Measurements from ENCODE around the gene ZNF785. TPM values are rescaled to one million over a fixed set of nuclear protein-coding genes. Genes with fewer than 3 reads are reported as not detected.
A peak's percentile ranks its signal among the peaks of the same experiment; 100 is the strongest.

ZNF785 gene
- total and polyA plus RNA-seq, 2 of the 13 experiments (the other 11 are each of a cell fraction or from before 2014, with no cell fraction given) = 0.01 TPM; not detected in 1

GRCh38 chr16:30533748-30534367 is 51.6 kb downstream of the ZNF785 start (continued):
- peak; percentile 17; the same call in 1 of the 2 replicates for TF ChIP-seq MED13 (CRISPR knock-in tag; IDR thresholded peaks at IDR 0.05)
- TF ChIP-seq KLF9 (CRISPR knock-in tag; IDR thresholded peaks at IDR 0.05; ENCODE audit: low read depth) = no peak
- TF ChIP-seq ZBTB39 (CRISPR knock-in tag; IDR thresholded peaks at IDR 0.05) = 0 out of 2 replicates have a peak, but pooled peaks have one; percentile 53
- TF ChIP-seq YY1 (IDR thresholded peaks at IDR 0.05; ENCODE audit: insufficient read depth, insufficient replicate concordance, low read depth, low read length) = peak; percentile 61
- TF ChIP-seq ZBTB14 (CRISPR knock-in tag; IDR thresholded peaks at IDR 0.05) = no peak
- TF ChIP-seq RNF219 (CRISPR knock-in tag; IDR thresholded peaks at IDR 0.05) = 0 out of 2 replicates have a peak, but pooled peaks have one; percentile 28
- no peak for TF ChIP-seq ZGPAT (CRISPR knock-in tag; IDR thresholded peaks at IDR 0.05)
- no peak; the same call in 1 of the 2 replicates for TF ChIP-seq ZBTB2 (CRISPR knock-in tag; IDR thresholded peaks at IDR 0.05; ENCODE audit: low read depth)
- TF ChIP-seq SSRP1 (CRISPR knock-in tag; IDR thresholded peaks at IDR 0.05) = peak; percentile 45; the same call in 1 of the 2 replicates
- TF ChIP-seq TOPORS (CRISPR knock-in tag; IDR thresholded peaks at IDR 0.05) = no peak
- TF ChIP-seq HCFC1 (IDR thresholded peaks at IDR 0.05; ENCODE audit: low read depth, low read length) = no peak
- TF ChIP-seq ZNF629 (CRISPR knock-in tag; conservative IDR thresholded peaks at IDR 0.05) = 0 out of 2 replicates have a peak, but pooled peaks have one; percentile 15
- TF ChIP-seq KLF12 (CRISPR knock-in tag; IDR thresholded peaks at IDR 0.05; ENCODE audit: borderline replicate concordance) = no peak; the same call in 1 of the 2 replicates
- TF ChIP-seq KMT2B (CRISPR knock-in tag; IDR thresholded peaks at IDR 0.05) = no peak
- TF ChIP-seq ZNF3 (CRISPR knock-in tag; IDR thresholded peaks at IDR 0.05) = no peak
- no peak for TF ChIP-seq JUND (CRISPR knock-in tag; IDR thresholded peaks at IDR 0.05)
- no peak for TF ChIP-seq ATF5 (CRISPR knock-in tag; IDR thresholded peaks at IDR 0.05; ENCODE audit: low read depth)
- TF ChIP-seq ZNF567 (CRISPR knock-in tag; IDR thresholded peaks at IDR 0.05; ENCODE audit: borderline replicate concordance) = peak; percentile 2; the same call in 1 of the 2 replicates
- TF ChIP-seq HNRNPH1 (optimal IDR thresholded peaks at IDR 0.05; ENCODE audit: low read depth, low read length) = no peak
- TF ChIP-seq KAT8 (CRISPR knock-in tag; IDR thresholded peaks at IDR 0.05) = no peak
- TF ChIP-seq KDM4B (CRISPR knock-in tag; IDR thresholded peaks at IDR 0.05) = no peak; the same call in 1 of the 2 replicates
